SKM-1 (cell line): ENCODE measurements around the gene DNAL4.

Experiments
- DNase-seq: peaks from one replicate; lab custom pipeline; 2025; ENCODE audit not compliant: unreplicated experiment; lab: John Stamatoyannopoulos, UW

The DNAL4 gene

GRCh38 chr22:38788021-38788816, 5.7 kb downstream of the DNAL4 start:
- DNase-seq, result no peak

- no peak for DNase-seq
Observed at GRCh38 chr22:38786631-38787030, 7.3 kb downstream of the DNAL4 start.

GRCh38 chr22:38784856-38785255, 9.1 kb downstream of the DNAL4 start:
- no peak for DNase-seq

- DNase-seq, result no peak
Observed at GRCh38 chr22:38784035-38784434, 9.9 kb downstream of the DNAL4 start.

- no peak for DNase-seq
Observed at GRCh38 chr22:38783095-38783615, 10.8 kb downstream of the DNAL4 start.

- no peak for DNase-seq
Observed at GRCh38 chr22:38782402-38783094, 11.4 kb downstream of the DNAL4 start.

- no peak for DNase-seq
Observed at GRCh38 chr22:38781033-38781432, 12.9 kb downstream of the DNAL4 start.

- no peak for DNase-seq
Observed at GRCh38 chr22:38777087-38777671, 16.8 kb downstream of the DNAL4 start.

GRCh38 chr22:38776086-38776485, 17.9 kb downstream of the DNAL4 start:
- DNase-seq, result no peak

- DNase-seq, result no peak
Observed at GRCh38 chr22:38775656-38776055, 18.3 kb downstream of the DNAL4 start.

GRCh38 chr22:38774496-38775166, 19.3 kb downstream of the DNAL4 start:
- no peak for DNase-seq

GRCh38 chr22:38773363-38773946, 20.5 kb downstream of the DNAL4 start:
- DNase-seq, result no peak

- no peak for DNase-seq
Observed at GRCh38 chr22:38772623-38772873, 21.4 kb downstream of the DNAL4 start.

- DNase-seq, result no peak
Observed at GRCh38 chr22:38770257-38770949, 23.5 kb downstream of the DNAL4 start.

GRCh38 chr22:38768036-38768435, 25.9 kb downstream of the DNAL4 start:
- no peak for DNase-seq

- DNase-seq, result no peak
Observed at GRCh38 chr22:38767313-38767712, 26.6 kb downstream of the DNAL4 start.

GRCh38 chr22:38766076-38766777, 27.7 kb downstream of the DNAL4 start:
- DNase-seq, result peak; percentile 6

GRCh38 chr22:38762551-38762983, 31.4 kb downstream of the DNAL4 start:
- no peak for DNase-seq

- no peak for DNase-seq
Observed at GRCh38 chr22:38761202-38762162, 32.5 kb downstream of the DNAL4 start.
